Kidney capillary endothelial cell (primary cell): ENCODE results near the gene FAM219A.

ENCODE experiments used
- DNase-seq: peaks from one replicate; pipeline ENCODE4 v3.0.0-alpha.2; 2018; ENCODE audit warnings: low spot score

The FAM219A gene

DNA sequence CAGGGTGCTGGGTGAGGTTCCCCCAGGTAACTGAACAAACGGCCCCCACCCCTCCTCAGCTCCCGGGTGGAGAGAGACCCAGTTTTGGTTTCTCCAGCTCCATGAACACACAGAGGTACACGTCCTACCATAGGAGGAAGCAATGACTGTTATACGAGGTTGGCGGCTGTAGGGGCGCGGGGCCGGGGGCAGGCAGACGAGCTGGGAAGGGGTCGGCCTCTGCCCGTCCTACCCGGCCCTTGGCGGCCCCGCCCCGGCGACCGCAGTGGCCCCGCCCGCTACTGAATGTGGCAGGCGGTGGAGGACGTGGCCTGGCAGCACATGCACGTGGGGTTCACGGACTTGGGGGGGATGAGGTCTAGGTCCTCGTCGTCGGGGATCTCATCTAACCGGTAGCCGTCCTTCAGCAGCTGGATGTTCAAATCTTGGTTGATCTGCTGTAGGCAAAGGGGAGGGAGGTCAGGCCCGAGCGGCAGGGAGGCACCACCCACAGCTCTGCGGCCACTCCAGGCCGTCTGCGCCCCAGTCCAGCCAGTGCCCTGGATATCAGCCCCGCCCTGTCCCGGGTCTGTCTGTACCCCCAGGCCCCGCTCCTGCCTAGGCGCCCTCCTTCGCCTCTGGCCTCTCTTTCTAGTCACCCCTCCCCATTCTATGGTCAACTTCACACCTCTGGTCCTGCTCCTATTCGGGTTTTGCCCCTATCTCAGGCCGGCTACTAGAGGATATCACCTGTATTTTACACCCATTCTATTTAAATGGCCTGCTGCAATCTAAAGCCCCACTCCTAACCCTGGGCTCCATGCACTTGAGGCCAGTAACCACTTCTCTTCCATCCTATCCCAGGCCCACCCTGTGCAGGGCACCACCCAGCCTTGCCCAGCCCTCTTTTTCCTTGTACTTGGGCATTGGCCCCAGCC lies 57.4 kb downstream of the FAM219A start:
- DNase-seq = no peak

DNA sequence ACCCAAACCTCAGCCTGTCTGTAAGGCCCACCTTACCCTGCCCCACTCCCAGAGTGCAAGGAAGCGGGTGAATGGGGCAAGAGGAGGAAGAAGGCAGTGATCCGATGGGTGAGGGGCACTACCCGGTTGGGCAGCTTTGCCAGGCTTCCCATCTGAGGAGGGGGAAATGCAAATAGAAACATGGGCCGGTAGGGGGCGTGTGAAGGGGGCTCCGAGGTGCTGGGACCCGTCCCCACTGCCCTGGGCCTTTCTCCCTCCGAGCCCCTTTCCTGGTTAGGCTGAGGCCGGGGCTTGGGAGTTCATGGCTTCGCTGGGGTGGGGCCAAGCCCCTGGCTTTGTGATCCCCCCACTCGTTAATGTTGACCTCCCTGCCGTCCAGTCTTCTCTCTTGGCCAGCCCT lies 58.1 kb downstream of the FAM219A start:
- DNase-seq = no peak

DNA sequence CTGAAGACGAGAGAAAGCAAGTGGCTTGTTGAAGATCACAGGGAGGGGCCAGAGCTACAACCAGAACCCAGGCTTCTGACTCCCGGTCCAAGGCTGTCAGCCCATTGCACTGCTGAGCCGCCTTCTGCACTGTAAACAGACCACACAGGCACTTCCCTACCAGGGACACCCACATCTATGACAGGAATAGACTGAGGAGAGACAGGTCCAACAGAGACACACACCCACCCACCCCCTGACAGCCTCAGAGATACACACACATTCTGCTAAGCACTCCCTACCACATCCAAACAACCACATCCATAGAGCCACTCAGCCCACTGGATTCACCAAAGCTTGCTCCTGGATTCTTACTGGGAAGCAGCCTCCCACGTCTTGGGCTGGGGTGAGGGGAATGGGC lies 58.6 kb downstream of the FAM219A start:
- no peak for DNase-seq

DNA sequence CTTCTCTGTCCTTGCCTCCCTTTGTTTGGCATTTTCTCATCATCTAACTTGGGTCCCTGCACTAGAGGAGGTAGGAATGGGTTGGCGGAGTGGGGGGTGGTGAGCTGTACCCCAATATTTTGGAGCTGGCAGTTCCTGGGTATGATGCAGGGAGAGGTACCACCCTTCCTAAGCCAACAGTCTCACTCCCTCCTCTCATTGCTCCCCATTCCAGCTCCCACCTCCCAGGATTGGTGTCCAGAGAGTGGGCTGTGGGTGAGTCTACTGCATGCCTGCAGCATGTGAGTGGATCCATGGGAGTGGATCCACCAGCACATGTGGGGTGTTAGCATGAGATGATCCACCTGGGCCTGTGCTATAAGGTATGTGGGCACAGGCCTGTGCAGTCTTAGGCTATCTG lies 59.5 kb downstream of the FAM219A start:
- no peak for DNase-seq

DNA sequence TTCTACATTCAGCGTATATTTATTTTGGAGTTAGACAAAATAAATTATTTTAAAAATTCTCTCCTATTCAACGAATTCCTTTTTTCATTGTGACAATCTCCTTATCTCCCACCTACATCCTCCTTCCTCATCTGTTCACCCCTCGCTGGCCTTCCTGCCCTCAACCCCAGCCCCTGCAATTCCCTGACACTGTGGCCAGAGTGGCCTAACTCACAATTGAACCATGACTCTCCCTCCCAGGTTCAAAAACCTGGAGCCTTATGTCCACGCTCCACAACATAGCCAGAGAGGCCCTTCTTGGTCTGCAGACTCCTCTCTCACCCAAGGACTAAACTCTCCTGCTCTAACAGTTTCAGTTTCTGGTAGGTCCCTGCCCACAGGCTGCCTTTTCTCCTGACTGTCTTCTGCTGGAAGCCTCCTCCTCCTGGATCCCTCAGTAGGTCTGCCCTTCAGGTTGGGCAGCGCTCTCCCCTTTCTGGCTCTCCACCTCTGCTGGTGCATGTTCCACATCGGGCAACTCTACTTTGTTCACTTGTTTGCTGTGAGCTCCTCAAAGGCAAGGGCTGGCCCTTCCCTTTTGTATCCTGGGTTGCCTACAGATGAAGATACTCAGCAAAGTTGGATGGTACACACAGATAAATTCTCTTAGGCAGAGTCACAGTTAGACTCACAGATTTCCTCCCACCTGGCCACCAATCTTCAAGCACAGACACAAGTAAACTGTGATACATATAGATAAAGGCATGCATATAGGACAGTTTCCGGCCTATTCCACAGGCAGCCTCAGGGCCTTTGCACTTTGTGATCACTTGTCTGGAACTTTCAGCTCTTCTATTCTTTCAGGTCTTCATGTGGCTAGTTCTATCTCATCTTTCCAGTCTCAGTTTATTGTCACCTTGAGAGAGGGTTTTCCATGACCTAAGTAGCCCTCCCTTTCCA lies 61.8 kb downstream of the FAM219A start:
- DNase-seq = no peak

DNA sequence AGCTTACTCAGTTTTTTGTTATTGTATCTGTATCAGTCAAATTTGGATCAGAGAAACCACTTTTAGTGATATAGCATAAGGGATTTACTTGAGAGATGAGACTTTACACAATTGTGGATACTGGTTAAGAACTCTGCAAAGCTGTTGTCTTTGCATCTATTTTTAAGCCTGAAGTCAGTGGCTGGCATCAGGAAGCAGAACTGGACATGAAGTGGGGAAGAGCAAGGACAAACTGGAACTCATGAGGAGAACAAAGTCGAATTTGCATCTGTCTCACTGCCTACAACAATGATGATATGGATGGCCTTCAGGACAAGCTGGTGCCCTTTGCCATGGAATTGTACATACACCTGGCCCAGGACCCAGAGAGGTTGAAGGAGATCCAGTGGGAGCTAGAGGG lies 65.9 kb downstream of the FAM219A start:
- no peak for DNase-seq

DNA sequence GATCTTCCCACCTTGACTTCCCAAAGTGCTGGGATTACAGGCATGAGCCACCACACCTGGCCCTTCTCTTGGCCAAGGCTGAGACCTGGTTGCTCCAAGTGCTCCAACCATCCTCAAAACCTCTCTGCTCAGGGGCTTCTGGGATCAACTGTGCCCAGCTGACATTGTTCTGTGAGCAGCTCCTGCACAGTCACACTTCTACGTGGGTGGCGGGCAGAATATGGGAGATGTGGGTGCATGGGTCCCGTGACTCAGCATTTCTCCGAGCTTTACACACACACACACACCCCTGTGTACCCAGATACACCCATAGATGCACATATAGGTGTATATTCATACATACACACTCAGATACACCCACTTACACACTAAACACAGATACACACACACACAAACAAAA lies 71.1 kb downstream of the FAM219A start:
- no peak for DNase-seq

DNA sequence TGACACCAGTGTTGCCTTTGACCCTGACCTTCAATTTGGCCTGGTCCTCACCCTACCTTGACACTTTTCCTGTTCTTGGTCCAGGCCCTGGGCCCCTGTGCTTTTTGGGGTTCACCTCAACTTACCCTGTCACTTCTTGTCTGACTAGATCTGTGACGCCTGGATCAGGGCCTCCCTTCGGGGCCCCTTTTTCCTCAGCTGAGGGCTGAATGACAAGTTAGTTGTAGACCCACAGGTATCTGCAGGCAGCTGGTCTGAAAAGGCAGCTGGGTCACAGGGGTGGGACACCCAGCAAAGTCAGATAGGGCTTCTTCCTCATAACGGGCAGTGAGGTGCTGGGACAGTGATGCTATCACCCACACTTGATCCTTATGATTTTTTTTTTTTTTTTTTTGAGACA lies 71.7 kb downstream of the FAM219A start:
- no peak for DNase-seq

DNA sequence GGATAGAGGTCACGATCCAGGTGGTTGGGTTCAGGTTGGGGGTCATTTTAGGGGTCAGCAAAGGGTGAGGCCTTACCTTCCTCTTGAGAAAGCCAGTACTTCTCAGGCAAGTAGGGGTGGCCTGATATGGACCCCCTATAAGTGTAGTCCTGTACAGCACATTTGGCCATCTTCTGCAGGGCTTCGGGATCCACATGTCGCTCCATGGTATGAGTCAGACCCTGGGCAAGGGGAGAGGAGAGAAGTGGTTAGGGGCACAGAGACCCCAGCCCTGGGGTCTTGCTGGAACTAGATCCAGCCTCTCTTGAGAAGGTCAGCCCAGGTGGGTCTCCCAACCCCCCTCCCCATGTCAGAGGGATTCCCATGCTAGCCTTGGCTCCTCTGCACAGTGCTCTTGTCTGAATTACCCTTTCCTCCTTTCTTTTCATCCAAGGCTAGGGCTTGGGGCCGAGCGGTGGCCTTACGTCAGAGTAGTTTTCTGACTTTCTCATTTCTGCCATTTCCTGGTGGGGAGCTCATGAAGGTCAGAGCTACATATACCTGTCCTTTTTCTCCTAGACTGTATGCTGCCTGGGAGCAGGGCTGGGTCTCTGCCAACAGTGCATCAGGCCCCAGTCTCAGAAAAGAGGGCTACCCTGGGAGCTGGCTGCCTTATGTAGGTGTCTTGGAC lies 72.7 kb downstream of the FAM219A start:
- no peak for DNase-seq

DNA sequence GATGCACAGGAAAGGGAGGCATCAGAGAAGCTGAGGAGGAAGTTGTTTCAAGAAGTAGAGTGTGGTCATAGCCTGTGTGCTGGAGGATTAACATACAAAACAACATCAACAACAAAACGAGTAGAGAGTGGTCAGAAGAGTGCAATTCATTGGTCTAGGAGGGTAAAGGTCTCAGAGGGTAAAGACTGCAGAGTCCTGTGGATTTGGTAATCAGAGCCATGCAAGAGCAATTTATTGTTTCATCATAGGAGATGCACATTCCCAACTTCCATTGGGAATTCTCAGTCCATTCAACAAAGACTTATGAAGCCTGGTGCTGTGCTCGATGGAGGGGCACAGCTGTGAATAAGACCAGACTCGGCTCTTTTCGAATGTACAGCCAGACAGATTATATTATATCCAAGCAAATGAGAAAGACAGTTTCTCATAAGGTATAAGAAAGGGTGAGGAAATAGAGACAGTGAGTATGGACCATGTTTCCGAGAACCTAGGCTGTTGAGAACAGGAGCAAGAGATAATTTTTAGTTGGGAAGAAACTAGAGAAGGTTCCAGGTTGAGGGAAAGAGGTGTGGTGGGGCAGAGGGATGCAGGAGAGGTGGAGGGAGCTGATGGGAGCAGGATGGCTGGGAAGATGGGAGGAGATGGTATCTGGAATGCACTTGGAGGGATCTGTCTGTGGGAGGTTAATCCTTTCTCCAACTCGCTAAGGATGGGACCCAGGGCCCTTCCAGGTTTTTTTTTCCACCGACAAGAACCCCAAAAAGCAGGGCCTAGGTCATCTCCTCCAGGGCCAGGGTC lies 73.8 kb downstream of the FAM219A start:
- DNase-seq = no peak

DNA sequence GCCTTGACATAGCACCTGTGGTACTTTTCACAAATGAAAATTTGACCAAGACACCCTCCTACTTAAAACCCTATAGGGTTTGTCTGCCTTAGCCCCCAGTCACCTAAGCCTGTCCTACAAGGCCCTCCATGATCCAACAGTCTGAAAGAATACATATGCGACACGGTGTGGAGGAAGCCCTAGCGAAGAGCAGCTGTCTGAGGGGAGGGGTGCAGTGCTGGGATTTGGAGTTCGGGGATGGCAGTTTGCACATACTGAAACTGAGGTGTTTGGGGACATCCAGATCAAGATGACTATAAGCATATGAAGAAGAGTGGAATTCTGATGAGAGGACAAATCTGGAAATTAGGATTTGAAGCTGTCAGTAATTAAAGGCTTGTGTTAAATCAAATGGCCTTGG lies 74.5 kb downstream of the FAM219A start:
- DNase-seq = no peak

DNA sequence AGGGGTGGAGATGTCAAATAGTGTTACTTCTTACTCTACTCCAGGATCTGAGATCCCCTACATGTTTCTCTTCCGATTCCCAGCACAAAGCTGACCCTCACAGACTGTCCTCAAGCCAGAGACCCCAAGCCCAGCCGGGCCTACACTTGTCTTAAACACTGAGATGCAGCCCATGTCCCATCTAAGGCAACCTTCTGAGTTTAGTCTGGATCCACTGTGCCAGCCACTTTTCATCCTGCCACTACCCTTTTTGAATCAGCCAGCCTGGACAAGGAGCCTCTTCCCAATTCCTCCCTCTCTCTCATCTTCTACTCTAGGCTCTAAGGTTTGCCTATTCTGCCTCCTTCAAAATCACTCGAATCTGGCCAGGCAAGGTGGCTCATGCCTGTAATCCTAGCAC lies 75.5 kb downstream of the FAM219A start:
- no peak for DNase-seq

DNA sequence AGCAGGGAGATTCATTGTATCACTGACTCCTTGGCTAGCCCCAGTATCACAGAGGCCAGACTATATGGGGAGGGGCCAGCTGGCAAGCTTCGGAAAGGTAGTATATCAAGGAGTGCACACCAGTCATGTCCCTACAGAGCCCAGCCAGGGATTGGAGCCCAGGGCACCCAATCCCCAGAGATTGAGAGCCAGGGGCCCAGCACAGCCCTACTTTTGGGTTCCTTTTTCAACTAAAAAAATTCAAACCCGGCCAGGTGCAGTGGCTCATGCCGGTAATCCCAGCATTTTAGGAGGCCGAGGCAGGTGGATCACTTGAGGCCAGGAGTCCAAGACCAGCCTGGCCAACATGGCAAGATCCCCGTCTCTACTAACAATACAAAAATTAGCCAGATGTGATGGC lies 76.3 kb downstream of the FAM219A start:
- DNase-seq = no peak

DNA sequence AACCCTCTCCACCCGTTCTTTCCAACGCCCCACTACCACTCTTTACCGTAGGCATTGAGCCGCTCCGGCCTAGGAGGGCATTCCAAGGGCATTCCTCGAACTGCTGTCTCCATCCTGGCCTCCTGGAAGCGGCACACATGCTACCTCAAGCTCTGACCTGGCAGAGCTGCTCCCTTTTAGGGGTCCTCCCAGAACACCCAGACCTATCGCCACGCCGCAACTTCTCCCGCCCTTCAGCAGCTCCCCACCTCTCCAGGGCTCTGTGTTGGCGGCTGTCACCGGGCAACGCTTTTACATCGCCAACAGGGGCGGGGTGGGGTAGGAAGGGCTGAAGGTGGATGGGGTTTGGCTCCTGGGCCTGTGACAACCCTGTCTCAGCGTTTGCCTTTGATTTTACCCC lies 77.0 kb downstream of the FAM219A start:
- no peak for DNase-seq

DNA sequence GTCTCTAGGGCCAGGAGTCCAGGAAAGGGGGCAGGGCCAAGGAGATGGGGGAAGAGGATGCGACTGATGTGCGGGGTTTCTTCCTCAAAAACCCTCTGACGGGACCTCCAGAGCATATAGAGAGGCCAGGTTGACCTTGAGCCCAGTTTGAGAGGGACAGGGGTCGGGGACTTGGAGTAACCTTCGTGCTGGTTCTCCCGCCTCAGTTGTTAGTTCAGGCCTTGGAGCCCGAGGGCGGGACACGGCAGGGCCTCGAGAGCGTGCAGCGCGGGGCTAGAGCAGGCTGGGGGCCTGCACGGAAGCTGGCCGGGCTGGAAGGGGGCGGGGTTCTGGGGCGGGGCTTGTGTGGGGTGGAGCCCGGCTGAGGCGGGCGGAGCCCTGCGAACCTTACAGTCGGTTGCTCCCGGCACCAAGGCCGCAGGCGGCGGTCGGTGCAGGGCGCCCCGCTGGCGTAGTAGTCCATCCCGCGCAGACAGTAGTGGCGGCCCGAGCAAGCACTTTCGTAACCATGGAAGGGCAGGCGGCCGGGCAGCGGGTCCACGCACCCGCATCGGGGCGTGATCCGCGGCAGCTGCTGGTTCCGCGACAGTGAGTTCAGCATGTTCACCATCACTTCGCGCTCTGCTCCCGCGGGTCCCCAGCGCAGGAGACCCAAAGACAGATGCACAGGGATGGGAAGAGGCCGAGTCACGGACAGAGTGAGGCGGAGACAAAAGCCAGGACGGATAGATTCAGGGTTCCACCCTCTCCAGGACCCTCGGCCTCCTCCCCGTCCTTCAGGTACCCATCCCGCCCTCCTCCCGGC lies 77.7 kb downstream of the FAM219A start:
- DNase-seq = peak; percentile 61

DNA sequence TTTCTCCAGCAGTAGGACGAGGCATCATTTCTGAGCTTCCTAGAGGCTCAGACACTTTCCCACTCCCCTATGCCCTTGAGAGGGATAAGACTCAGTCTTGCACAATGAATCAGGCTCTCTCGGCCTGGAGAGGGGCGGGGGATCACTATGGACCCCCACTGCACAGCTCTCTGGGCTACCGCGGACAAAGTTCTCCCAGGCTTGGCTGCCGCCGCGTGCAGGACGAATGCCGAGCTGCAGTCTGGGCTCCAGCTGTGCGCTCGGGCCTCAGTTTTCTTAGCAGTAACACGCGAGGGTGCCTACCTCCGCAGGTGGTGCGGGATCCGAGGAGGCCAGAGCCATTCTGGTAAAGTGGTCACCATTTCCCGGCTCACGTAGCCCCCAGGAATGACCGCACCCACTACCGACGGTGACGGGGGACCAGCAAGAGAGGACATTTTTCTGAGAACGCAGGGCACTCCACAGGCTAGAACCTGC lies 78.3 kb downstream of the FAM219A start:
- DNase-seq = no peak

DNA sequence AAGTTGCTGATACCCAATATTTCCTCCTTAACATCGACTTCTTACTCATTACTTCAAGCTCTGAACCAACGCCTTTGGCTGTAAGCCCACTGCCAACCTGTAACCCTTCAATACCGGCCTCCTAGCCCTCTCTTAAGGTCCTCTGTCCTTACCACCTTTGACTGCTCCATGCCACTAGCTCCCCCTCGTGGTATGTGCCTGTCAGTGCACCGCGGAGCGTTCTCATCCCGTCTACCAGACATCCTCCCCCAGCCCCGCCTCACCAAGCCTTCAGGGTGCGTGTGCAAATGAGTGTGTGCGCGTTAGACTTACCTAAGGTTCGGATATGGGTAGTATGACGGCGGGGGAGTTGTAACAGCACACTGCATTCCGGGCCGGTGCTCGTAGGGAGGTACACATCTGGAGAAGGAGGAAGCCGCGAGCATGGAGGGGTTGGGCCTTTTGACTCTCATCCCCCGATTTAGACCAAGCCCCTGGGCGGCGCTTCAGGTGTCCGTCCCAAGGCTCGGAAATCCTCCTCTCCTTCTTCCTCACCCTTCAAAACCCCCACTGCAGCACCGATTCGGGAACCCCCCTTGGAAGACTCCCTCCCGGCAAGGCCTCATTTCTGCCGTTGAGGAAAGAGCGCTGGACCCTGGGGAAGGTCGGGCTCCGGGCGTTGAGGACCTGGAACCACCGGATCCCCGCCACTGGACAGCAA lies 78.9 kb downstream of the FAM219A start:
- DNase-seq = peak; percentile 82

DNA sequence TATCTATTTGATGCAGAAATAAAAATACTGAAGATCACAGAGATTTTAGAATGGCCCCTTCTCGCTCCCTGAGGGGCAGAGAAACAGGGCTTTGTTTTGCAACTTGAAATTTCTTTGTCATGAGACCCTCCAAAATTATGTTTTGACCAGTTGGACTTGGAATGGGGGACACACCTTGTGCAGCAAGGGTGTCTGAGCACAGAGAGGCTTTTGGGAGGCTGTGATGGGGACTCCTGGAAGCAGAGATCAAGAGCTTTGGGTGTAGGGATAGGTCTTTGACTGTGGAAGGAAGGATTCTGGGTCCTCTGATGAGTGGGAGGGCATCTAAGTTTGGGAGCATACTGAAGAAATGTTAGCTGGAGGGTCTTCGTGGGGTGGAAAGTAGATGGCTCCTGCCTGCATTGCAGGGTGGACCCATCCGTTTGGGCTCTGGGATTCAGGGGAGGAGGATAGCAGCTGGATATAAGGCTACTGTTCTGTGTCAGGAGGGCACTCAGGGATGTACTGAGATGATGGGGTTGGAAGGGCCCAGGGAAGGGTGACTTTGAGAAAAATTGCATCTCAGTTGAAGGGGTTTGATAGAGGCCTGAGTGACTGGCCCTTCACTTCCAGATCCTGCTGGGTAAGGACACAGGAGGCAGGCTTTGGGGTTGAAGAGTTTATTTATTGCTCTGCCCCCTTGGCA lies 79.9 kb downstream of the FAM219A start:
- DNase-seq = no peak

DNA sequence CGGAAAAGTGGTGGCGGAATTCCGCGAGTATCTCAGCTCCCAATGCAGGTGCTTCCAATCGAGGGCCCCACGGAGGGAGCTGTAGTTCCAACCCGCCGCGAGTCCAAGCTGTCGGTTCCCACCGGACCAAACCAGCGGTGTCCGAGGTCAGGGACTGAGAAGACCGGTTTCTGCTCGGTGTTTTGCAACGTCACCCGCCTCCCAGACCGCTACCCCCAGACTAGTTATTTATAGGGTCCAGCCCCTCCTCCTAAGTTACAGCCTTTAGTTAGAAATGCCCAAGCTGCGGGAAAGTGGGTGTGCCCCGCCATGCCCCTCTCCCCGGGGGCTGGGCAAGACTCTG lies 81.0 kb downstream of the FAM219A start:
- no peak for DNase-seq
